ENCODE data around the gene HAGHL. TPM values are rescaled to one million over a fixed set of nuclear protein-coding genes. Genes with fewer than 3 reads are reported as not detected.

Gene HAGHL
- total and polyA plus RNA-seq, 7 donors = 0.92 to 10.5 (median 3.6) TPM

- intact Hi-C loops (cut with DNase I) = no loop called here
- H3K4me1 ChIP-seq = peaks cover 0 to 56% (median 50%) of the 10 kb centered on the region in 4 donors
- H3K36me3 ChIP-seq = no peaks in the 10 kb centered on the region
- no peaks in the 10 kb centered on the region for H3K9me3 ChIP-seq
- peaks cover 27 to 37% (median 28%) of the 10 kb centered on the region in 3 donors for H3K27me3 ChIP-seq
- no peak for TF ChIP-seq POLR2A (IDR thresholded peaks at IDR 0.05)
- H3K27ac ChIP-seq = no peak overlapping the region
- WGBS, 2 donors = 76 to 84% methylated on average over 9 of the region's 9 CpGs
- H3K4me3 ChIP-seq = no peak overlapping the region
- DNase-seq = no peak
Observed at GRCh38 chr16:723695-724094, 3.2 kb upstream of the HAGHL start.

- no peak for DNase-seq
- Histone ChIP-seq H3K36me3 (no peaks in the 10 kb centered on the region), H3K4me3 (no peak overlapping the region), H3K9me3 (no peaks in the 10 kb centered on the region), H3K27me3 (peaks cover 27 to 44% (median 30%) of the 10 kb centered on the region in 3 donors), H3K4me1 (peaks cover 0 to 58% (median 50%) of the 10 kb centered on the region in 4 donors), H3K27ac (no peak overlapping the region)
- intact Hi-C loops (cut with DNase I) = no loop called here
- WGBS, 2 donors = 62 to 72% methylated on average over 29 of the region's 29 CpGs
- TF ChIP-seq CTCF (IDR thresholded peaks at IDR 0.05) (no peak), EP300 (IDR thresholded peaks at IDR 0.05) (no peak), POLR2A (IDR thresholded peaks at IDR 0.05) (no peak), POLR2AphosphoS5 (IDR thresholded peaks at IDR 0.05) (no peak)
Observed at GRCh38 chr16:724188-725040, 2.5 kb upstream of the HAGHL start.

DNA sequence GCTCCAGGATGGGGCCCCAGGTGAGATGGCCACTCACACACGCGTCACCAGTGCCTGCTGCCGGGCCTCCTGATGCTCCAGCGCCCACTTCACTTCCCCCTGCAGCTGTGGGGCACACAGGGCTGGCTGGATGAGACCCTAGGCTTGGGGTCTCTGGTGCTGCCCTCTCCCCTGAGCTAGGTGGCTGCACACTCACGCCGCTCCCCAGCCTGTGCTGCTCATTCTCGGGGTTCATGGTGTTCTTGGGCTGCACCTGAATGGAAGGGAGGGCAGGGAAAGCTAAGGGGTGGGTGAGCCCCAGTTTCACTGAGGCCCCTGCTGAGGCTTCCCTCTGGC lies 1.9 kb upstream of the HAGHL start:
- peaks cover 27 to 45% (median 30%) of the 10 kb centered on the region in 3 donors for H3K27me3 ChIP-seq
- TF ChIP-seq EP300 (IDR thresholded peaks at IDR 0.05) (no peak), CTCF (IDR thresholded peaks at IDR 0.05) (no peak), POLR2AphosphoS5 (IDR thresholded peaks at IDR 0.05) (no peak), POLR2A (IDR thresholded peaks at IDR 0.05) (no peak)
- no peaks in the 10 kb centered on the region for H3K9me3 ChIP-seq
- H3K4me3 ChIP-seq = no peak overlapping the region
- WGBS, 2 donors = 60 to 80% methylated on average over 7 of the region's 7 CpGs
- H3K36me3 ChIP-seq = no peaks in the 10 kb centered on the region
- H3K4me1 ChIP-seq = peaks cover 0 to 53% (median 44%) of the 10 kb centered on the region in 4 donors
- H3K27ac ChIP-seq = no peak overlapping the region
- DNase-seq = no peak
- intact Hi-C loops (cut with DNase I) = no loop called here

- peaks cover 0 to 47% (median 39%) of the 10 kb centered on the region in 4 donors for H3K4me1 ChIP-seq
- H3K4me3 ChIP-seq = no peak overlapping the region
- H3K27me3 ChIP-seq = peaks cover 27 to 45% (median 30%) of the 10 kb centered on the region in 3 donors
- no peak for DNase-seq
- H3K9me3 ChIP-seq = no peaks in the 10 kb centered on the region
- TF ChIP-seq POLR2AphosphoS5 (IDR thresholded peaks at IDR 0.05) (no peak), EP300 (IDR thresholded peaks at IDR 0.05) (no peak), POLR2A (IDR thresholded peaks at IDR 0.05) (no peak), CTCF (IDR thresholded peaks at IDR 0.05) (no peak)
- no peaks in the 10 kb centered on the region for H3K36me3 ChIP-seq
- intact Hi-C loops (cut with DNase I) = no loop called here
- WGBS, 2 donors = 21 to 74% methylated on average over 23 of the region's 23 CpGs
- H3K27ac ChIP-seq = no peak overlapping the region
Observed at GRCh38 chr16:725463-726187, 1.3 kb upstream of the HAGHL start.

- WGBS, 2 donors = 8 to 29% methylated on average over 9 of the region's 9 CpGs
- no peak overlapping the region for H3K4me3 ChIP-seq
- H3K27me3 ChIP-seq = peaks cover 27 to 45% (median 30%) of the 10 kb centered on the region in 3 donors
- H3K36me3 ChIP-seq = no peaks in the 10 kb centered on the region
- intact Hi-C loops (cut with DNase I) = no loop called here
- H3K27ac ChIP-seq = no peak overlapping the region
- H3K9me3 ChIP-seq = no peaks in the 10 kb centered on the region
- no peak for DNase-seq
- H3K4me1 ChIP-seq = peaks cover 0 to 44% (median 38%) of the 10 kb centered on the region in 4 donors
- no peak for TF ChIP-seq POLR2A (IDR thresholded peaks at IDR 0.05)
- TF ChIP-seq EP300 (IDR thresholded peaks at IDR 0.05) = no peak
- no peak for TF ChIP-seq POLR2AphosphoS5 (IDR thresholded peaks at IDR 0.05)
- TF ChIP-seq CTCF (IDR thresholded peaks at IDR 0.05) = no peak
Observed at GRCh38 chr16:726188-726437, 793 bp upstream of the HAGHL start.
